GM12878 (cell line): ENCODE data around the gene JAKMIP1. TPM values are rescaled to one million over a fixed set of nuclear protein-coding genes. Genes with fewer than 3 reads are reported as not detected.

Experiments
- ATF3 ChIP-seq: IDR thresholded peaks from 2 replicates; pipeline ENCODE4 v1.6.1; 2011; ENCODE audit warnings: low read depth, mild to moderate bottlenecking, low read length, moderate library complexity, borderline replicate concordance; ENCODE audit errors: extremely low read depth
- CBX5 ChIP-seq: sonication (generic); IDR thresholded peaks from 2 replicates; pipeline ENCODE4 v1.6.1; 2016; ENCODE audit warnings: low read depth, moderate library complexity, mild to moderate bottlenecking, inconsistent platforms
- E2F4 ChIP-seq: IDR thresholded peaks from 2 replicates; pipeline ENCODE4 v1.6.1; 2012; ENCODE audit warnings: low read depth, low read length, improper control_type of control experiment
- EGR1 ChIP-seq, 2 experiments: IDR thresholded peaks; 1 replicate in 1 of 2; 2 replicates in 1 of 2; pipeline ENCODE4 v1.6.1; 2011 to 2012; ENCODE audit warnings: low read depth in 2 of 2, low read length in 2 of 2, borderline replicate concordance in 1 of 2, mild to moderate bottlenecking in 1 of 2, moderate library complexity in 1 of 2
- NR2C1 ChIP-seq: fragments of 450-650 bp; IDR thresholded peaks from 2 replicates; pipeline ENCODE4 v1.6.1; 2017; ENCODE audit warnings: antibody characterized with exemption, mild to moderate bottlenecking, moderate library complexity
- POLR2A ChIP-seq: IDR thresholded peaks from 2 replicates; pipeline ENCODE4 v1.6.1; 2011; ENCODE audit warnings: low read depth, mild to moderate bottlenecking, low read length
- REST ChIP-seq: IDR thresholded peaks from 2 replicates; pipeline ENCODE4 v1.6.1; 2012; ENCODE audit warnings: mild to moderate bottlenecking, low read depth, low read length
- SMAD5 ChIP-seq: IDR thresholded peaks from 2 replicates; pipeline ENCODE4 v1.6.1; 2016; ENCODE audit warnings: antibody characterized with exemption, low read depth
- TBL1XR1 ChIP-seq: IDR thresholded peaks from 2 replicates; pipeline ENCODE4 v1.6.1; 2012; ENCODE audit warnings: low read depth, low read length, improper control_type of control experiment
- WRNIP1 ChIP-seq: IDR thresholded peaks from 2 replicates; pipeline ENCODE4 v1.6.1; 2011; ENCODE audit warnings: low read depth, low read length, improper control_type of control experiment, borderline replicate concordance
- polyA plus RNA-seq, 11 experiments: library from polyadenylated mRNA; depleted of rRNA in 4 of 11; unstranded in 6 of 11; stranded (reverse) in 5 of 11; fragments of >200 nt; fragmentation: Nextera tagmentation in 4 of 11; fragmentation: Illumina TruSeq in 1 of 11; extraction: Ambion mirVana in 4 of 11; extraction: Trizol in 1 of 11; gene quantifications; 1 replicate in 1 of 11; 2 replicates in 10 of 11; pipeline versions ENCODE4 v1.2.1 to v1.2.3, GENCODE V29; 2011 to 2016; ENCODE audit warnings: inconsistent platforms in 2 of 11, missing spikeins in 2 of 11, low read depth in 1 of 11
- total RNA-seq, 4 experiments: library from RNA; depleted of rRNA in 3 of 4; stranded (reverse); fragments of >200 nt in 3 of 4; fragmentation: Illumina TruSeq in 1 of 4; extraction: Trizol in 1 of 4; gene quantifications; 2 replicates each; pipeline versions ENCODE4 v1.2.1 to v1.2.3, GENCODE V29; 2013 to 2021
- TF ChIP-seq, protein P1 (sequence below): fragments of 450-650 bp; IDR thresholded peaks from 2 replicates; pipeline ENCODE4 v1.6.1; 2018; ENCODE audit warnings: mild to moderate bottlenecking, low read depth, moderate library complexity; ENCODE audit not compliant: partially characterized antibody

The JAKMIP1 gene
- total and polyA plus RNA-seq, 10 of the 15 experiments (the other 5 are each of a cell fraction or from before 2014, with no cell fraction given), result 0.52 to 16.7 (median 12.3) TPM

DNA sequence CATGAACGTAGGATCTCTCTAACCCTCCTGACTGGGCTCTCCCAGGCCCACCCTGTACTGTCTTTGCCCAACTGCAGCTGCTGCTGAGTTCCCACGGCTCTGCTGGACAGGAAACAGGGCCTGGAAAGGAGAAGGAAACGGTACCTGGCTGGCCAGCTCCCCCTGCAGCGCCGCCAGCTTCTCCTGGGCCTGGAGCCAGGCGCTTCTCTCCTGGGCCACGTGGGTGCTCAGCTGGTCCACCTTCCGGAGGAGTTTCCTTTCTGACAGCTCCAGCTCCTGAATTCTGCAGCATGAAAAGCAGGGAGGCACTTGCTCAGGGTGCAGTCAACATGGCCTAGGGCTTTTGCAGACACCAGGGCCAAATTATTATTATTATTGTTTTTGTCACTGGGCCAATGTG, 188.7 kb downstream of the JAKMIP1 start (continued):
- TF ChIP-seq REST, result no peak
- TF ChIP-seq SMAD5, result no peak
- TF ChIP-seq, protein P1, sequence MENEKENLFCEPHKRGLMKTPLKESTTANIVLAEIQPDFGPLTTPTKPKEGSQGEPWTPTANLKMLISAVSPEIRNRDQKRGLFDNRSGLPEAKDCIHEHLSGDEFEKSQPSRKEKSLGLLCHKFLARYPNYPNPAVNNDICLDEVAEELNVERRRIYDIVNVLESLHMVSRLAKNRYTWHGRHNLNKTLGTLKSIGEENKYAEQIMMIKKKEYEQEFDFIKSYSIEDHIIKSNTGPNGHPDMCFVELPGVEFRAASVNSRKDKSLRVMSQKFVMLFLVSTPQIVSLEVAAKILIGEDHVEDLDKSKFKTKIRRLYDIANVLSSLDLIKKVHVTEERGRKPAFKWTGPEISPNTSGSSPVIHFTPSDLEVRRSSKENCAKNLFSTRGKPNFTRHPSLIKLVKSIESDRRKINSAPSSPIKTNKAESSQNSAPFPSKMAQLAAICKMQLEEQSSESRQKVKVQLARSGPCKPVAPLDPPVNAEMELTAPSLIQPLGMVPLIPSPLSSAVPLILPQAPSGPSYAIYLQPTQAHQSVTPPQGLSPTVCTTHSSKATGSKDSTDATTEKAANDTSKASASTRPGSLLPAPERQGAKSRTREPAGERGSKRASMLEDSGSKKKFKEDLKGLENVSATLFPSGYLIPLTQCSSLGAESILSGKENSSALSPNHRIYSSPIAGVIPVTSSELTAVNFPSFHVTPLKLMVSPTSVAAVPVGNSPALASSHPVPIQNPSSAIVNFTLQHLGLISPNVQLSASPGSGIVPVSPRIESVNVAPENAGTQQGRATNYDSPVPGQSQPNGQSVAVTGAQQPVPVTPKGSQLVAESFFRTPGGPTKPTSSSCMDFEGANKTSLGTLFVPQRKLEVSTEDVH, result no peak
- TF ChIP-seq ATF3, result no peak
- TF ChIP-seq POLR2A, result no peak
- TF ChIP-seq CBX5, result no peak
- TF ChIP-seq NR2C1, result no peak
- no peak for TF ChIP-seq E2F4
- TF ChIP-seq WRNIP1, result no peak
- TF ChIP-seq EGR1 (IDR thresholded peaks at IDR 0.05; ENCODE audit: borderline replicate concordance in 1 of 2, low read depth in 2 of 2, low read length in 2 of 2), result no peak
- no peak for TF ChIP-seq TBL1XR1
